SK-N-MC (cell line): ENCODE measurements around the gene C1orf146.

Experiments used
- EZH2 ChIP-seq: fragments of 200-600 bp; sonication (generic); IDR thresholded peaks from one replicate; pipeline ENCODE4 v1.6.1; 2017; ENCODE audit warnings: antibody characterized with exemption
- POLR2AphosphoS5 ChIP-seq: IDR thresholded peaks from 2 replicates; pipeline ENCODE4 v1.6.1; 2012; ENCODE audit warnings: mild to moderate bottlenecking, low read depth, low read length, borderline replicate concordance

DNA sequence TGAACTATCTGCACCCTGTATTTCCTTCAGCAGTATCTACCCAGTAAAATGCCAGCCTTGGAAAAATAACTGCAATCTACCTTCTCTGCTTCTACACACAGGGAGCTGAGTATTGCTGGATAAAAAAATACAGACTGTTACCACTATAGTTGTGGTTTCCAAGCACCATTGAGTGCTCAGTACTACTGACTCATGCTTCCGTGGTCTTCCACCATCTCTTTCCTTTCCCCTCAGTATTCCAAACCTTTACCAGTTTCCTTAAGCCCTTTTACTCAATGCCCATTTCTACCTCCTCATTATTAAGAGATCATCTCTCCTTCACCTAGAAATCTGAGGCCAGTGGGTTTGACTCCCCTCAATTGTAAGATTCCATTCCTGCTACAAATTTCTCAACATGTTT, 57.2 kb downstream of the C1orf146 start:
- TF ChIP-seq EZH2, result no peak
- TF ChIP-seq POLR2AphosphoS5, result no peak
